Stimulated activated naive CD4-positive, alpha-beta T cell treated with Interleukin-2 at 50 U/mL for 16 hours (primary cell): ENCODE data around the gene SIRPD.
"Not testable (repeated sequence)": the region's sequence is repeated elsewhere in the genome, so short reads cannot be mapped to it uniquely, and the experiment has no call there.

ENCODE experiments used
- DNase-seq: peaks from one replicate; lab custom pipeline; 2025; lab: John Stamatoyannopoulos, UW

SIRPD gene

DNA sequence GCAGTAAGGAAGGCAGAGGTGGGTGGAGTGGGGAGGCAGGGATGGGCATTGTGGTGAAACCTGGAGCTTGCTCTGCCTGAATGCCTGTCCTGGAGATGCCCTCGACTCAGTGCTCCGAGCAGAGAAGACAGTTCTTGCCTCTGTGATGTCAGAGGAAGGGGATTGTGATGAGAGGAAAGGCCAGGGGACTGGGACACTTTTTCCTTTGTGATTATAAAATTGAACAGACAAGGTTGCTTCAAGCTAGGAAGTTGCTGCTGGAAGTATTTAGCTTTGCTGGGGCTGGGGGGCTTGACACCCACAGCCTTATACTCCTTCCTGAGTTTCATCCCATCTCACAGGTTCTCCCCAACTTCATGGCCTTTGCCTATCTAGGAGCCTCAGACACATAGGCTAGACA lies at the start of gene SIRPD:
SIRPD (minus strand) TSS at position 101 of the 400 bp plus-strand sequence; CDS start at position 49, 52 bp downstream.
- DNase-seq: no peak

DNA sequence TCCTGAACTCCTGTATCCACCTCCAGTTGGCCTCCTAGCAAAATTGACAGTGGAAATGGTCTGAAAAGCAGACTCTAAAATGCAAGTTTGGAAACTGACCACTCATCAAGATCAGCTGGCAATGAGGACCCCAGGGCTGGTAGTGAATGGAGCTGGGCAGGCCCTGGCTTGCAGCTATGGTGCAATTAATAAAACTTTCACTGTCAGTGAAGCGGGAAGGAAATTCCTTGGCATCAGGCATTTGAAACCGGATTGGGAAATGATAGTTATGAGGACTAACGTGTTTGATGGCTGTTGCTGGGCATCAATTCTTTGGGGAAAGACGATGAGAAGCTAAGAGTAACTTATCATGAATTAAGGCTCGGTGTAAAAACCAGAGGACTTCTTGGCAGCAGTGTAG lies 43.2 kb upstream of the SIRPD start:
- DNase-seq: no peak

DNA sequence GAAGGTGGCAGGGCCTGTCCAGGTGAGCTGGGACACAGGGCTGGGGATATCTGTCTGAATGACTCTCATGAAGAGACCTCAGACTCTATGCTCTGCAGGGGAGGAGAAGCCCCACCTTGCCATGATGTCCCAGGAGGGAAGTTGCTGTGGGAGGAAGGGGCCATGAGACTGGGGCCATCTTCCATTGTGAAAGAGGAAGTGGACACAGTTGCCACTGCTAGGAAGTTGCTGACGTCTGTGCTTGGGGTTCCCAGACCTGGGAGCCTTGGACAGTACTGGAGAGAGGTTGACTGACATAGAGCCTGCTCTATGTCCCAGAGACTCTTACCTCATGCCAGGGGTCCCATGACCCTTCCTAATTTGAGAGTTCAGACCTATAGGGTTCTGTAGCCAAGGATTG lies 37.8 kb upstream of the SIRPD start:
- no peak for DNase-seq

DNA sequence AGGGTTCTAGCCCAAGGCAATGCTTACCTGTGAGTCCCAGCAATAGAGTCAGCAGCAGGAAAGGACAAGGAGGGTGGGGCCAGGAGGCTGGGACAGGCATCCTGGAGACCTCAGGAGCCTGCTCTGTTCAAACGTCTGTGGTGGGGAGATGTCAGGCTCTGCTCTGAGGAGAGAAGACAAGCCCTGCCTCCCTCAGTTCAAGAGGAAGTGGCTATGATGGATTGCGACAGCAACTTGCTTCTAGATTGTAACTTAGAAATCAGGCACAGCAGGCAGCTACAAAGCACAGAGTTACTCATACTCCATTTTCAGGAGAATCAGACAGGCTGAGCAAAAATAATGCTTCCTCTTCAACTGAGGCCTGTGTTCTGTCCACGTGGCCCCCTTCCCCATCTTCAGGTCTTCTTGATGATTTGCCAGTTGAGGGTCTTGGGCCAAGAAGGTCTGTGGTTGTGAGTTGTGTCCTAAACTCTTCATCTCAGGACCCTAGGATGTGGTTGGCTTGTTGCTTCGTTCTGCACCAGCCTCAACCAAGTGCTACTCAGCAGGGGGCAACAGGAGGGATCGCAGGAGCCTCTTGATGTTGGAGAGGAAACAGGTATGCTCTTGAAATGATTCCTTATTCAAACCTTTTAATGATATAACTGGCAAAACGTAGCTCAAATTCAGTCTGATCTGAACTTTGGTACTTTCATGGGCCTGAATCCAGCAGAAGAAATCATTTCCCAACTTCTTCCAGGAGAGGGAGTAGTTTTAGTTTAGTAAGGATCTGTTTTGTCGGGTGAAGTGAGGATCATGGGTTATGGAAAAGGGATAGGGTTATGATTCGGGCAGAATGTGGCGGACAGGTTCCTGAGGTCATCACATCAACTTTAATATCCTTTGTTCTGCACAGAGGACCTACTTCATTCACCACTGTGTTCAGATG lies 31.3 kb upstream of the SIRPD start:
- DNase-seq: no peak

DNA sequence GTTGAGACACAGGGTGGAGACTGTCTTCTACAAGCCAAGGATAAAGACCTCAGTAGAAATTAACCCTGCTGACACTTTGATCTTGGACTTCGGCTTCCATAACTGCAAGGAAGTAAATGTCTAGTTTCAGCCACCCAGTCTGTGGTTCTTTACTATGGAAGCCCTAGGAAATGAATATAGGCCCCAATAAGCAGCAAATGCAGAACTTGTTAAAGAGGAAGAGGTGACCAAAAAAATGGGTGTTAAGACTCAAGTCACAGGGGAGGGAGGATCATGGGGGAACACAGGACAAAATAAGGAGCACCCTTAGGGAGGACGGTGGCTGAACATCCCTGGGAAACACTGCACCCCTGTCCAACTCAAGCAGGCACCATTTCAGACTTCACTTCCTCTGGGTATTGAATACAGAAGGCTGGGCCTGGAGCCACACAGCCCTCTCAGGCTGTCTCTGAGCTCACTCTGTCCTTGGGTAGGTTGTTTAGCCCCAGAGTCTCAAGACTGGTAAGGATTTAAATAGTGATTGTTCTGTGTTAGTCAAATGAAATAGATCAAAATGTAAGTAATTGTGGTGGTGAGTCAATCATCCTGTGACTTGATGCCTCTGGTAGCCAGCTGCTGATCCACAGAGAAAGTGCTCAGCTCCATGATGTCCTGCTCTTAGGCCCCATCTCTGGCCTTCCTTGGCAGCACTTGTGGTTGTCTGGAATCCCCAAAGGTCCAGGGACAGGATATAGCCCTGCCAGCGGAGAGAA lies 30.5 kb upstream of the SIRPD start:
- no peak for DNase-seq

DNA sequence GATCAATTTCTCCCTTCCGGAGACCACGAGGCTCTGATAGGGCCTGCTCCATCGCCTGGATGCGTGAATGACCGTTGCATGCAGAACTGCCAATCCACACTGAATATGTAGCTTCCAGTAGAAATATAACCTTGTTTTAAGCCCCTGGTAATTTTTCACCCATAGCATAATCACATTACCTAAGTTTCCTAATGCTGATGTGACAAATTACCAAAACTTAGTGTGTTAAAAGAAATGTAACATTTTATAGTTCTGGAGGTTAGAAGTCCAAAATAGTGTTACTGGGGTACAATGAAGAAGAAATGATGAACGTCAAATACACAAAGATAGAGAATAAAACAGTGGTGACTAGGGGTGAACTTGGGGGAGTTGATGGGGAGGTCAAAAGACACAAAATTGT lies 22.0 kb upstream of the SIRPD start:
- no peak for DNase-seq

DNA sequence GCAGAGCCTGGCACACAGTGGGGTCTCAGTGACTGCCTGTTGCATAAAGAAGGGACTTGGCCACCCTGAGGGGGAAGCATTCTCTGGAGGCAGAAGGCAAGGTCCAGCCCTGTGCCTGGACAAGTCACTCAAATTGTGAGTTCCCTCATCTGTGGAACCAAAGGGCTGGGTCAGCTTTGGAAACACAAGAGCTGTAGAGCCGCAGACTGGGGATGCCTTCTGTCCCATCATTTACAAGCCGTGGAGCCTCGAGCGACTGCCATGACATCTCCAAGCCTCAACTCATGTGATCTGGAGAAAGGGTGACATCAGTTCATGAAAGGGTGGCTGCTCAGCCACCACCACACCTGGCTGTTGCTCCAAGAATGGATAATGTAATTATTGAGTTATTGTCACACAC lies 20.4 kb upstream of the SIRPD start:
- no peak for DNase-seq

DNA sequence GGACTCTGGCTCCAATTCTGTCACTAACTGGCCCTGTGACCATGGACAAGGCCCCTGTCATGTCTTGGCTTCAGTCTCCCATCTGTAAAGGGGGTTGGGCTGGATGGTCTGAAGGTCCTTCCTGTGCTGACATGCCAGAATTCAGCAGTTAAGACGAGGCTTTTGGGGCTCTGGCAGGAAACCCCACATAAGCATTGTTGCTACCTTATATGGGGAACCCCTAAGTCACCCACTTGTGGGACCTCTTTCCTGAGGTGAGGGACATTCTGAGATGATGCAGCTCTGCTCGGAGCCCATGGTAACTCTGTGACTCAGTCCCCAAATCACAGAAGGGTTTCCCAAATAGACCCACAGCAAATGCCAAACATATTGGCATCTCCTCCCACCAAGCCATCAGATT lies 19.8 kb upstream of the SIRPD start:
- not testable (repeated sequence) for DNase-seq

DNA sequence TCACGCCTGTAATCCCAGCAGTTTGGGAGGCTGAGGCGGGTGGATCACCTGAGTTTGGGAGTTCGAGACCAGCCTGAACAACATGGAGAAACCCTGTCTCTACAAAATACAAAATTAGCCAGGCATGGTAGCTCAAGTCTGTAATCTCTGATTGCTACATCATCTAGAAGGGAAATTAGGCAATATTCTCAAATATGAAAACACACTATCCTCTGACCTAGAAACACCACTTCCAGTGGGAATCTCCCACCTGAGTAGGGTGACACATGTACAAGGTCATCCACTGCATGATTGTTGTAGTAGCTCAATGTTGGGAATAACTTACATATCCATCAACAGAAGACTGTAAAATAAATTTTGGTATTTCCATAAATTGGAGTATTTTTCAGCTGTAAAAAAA lies 19.1 kb upstream of the SIRPD start:
- DNase-seq: no peak

DNA sequence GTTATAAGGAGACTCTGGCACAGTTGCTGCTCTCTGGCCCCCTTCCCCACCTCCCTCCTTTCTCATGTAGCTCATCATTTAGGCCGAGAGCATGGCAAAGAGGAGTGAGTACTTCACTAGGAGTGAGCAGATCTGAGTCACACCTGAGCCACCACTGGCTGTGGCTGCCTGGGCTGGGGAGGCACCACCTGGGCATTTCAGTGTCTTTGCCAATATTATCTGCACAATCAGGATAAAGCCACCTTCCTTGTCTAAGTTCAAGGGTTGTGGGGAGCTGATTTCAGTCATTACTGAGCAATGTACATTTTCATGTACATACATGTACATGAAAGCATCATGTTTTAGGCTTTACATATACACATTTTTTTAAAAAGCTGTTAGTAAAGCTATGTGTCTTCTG lies 18.5 kb upstream of the SIRPD start:
- DNase-seq: not testable (repeated sequence)

DNA sequence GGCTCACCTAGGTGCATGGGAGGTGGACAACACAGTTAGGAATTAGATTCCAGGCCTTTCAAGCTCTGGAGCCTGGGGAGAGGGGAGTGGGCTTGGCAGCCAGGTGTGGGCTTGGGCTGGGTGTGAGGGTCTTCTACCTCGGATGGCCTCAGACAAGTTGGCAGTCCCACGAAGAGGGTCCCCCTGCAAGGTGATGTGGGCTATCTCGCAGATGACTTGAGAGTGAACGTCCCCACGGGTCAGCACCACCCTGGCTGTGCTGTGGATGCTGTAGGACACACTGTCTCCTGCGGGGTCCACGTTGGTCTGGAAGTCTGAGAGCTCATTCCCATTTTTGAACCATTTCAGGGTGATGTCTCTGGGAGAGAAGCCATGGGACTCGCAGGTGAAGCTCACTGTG lies 14.1 kb upstream of the SIRPD start:
- not testable (repeated sequence) for DNase-seq

DNA sequence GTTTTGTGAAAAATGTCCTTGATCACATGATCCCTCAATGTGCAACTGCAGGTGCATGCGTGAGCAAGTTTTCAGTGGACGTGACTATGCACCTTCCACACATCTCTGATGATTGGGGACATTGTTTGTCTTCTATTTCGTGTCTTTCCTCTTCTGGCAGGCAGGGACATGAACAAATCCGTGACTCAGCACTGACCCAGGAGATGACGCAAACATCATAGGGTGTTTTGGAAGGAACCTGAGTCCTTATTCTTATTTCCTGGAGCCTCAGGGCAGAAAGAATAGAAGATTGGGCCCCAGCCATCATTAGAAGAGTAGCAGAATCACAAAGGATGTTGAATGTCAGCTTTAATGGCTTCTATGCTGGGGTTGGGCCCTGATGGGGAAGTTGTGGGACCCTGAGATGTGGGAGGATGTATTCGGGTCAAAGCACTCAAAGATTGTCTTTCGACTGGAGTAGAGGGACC lies 11.9 kb upstream of the SIRPD start:
- no peak for DNase-seq

DNA sequence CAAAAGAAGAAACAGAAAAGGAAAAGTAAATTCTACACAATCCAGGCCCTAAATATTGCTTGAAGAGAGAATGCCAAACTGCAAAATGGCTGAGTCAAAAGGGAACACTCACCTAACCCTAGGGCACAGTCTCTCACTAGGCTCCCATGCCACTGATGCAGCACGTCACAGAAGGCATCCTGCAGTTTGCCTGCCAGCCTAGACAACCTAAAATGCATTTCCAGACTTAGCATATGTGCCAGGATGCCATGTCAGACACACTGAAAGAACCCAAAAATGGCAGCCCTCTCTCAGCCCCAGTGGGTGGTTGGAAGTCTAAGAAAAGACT lies 10.6 kb upstream of the SIRPD start:
- DNase-seq: no peak

DNA sequence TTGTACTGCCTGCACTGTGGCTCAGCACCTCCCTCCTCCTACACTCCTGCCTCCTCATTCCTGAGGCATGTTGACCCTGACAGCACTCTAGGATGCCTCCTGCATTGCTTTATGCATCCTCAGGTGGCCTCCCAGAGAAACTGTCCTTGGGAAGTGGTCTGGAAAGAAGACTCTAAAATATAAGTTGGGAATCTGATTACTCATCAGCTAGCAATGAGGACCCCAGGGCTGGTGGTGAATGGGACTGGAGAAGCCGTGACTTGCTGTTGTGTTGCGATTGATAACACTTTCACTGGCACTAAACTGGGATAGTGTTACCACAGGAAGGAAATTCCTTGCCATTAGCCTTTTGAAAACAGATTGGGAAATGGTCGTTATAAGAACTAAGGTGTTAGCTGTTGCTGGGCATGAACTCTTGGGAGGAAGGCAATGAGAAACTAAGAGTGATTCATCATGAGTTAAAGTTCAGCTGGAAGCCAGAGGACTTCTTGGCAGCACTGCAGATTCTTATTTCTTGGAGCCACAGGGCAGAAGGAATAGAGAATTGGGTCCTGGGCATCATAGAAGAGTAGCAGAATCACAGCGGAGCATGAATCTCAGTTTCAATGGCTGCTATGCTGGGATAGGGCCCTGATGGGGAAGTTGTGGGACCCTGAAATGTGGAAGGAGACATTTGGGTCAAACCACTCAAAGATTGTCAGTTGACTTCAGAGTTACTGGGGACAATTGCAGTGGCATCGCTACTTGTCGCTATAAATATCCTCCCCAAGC lies 10.1 kb upstream of the SIRPD start:
- no peak for DNase-seq

DNA sequence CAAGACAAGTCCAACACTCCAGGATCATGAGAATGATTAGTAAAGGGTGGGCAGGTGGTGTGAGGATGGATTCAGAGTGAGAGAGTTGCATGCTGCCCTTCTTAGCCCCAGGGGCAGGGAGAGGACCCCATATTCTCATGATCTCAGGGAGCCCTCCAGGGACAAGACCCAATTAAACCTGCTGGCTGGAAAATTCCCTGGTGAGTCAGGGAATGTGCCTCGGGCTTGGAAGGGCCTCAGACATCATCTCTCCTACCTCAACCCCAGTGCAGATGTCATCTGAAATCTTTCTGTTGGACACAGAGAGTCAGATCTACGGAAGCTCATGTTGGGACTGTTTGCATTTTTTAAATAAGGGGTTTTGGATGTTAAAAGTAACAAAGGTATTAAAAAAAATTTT lies 9.2 kb upstream of the SIRPD start:
- DNase-seq: no peak

DNA sequence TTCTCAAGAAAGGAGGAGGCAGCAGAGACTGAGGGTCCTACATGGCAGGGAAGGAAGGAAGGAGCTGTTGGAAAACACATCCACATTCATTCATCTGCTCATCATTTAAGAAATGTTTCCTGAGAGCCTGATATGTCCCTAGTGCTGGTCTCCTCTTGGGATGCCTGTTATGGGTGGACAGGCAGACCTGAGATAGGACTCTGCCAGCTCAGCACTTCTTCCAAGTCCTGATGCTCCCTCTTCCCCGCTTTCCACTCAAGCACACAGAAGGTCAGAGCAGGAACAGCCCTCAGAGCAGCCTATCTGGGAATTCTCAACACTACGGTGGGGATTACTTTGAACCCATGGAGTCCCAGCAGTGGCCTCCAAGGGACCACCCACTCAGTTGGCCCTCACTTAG lies 8.0 kb upstream of the SIRPD start:
- no peak for DNase-seq

DNA sequence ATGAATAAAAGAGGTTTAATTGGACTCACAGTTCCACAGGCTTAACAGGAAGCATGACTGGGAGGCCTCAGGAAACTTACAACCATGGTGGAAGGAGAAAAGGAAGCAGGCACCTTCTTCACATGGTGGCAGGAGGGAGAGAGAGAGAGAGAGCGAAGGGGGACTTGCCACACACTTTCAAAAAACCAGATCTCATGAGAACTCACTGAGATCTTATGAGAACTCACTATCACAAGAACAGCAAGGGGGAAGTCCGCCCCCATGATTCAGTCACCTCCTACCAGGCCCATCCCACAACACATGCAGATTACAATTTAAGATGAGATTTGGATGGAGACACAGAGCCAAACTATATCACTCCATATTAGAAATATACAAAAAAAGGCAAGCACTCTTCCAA lies 6.1 kb upstream of the SIRPD start:
- no peak for DNase-seq

DNA sequence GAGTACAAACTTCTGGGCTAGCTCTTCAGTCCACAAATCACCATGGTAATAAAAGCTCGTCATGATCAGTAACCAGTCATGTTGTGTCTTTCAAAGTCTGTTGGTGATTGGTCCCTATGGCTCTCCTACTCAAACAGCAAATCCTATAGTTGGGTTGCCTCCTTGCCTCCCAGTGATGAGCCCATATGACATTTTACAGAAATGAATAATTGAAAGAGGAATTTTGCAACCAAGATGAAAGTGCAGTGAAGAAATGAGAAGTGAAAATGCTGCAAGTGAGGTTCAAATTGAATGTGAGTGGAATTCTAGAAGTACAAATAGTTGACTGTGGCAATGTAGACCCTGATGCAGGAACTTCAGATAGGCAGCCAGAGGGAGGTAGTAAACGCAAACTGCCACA lies 5.1 kb upstream of the SIRPD start:
- no peak for DNase-seq

DNA sequence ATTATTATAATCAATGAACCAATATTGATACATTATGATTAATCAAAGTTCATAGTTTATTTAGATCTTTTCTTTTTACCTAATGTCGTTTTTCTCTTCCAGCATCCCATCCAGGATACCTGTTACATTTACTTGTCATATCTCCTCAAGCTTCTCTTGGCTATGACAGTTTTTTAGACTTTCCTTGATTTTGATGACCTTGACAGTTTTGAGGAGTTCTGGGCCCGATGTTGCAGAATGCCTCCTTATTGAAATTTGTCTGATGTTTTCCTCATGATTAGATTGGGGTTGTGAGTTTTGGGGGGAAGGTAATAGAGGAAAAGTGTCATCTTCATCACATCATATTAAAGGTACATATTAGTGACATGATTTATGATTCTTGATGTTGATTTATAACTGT lies 3.8 kb upstream of the SIRPD start:
- no peak for DNase-seq

DNA sequence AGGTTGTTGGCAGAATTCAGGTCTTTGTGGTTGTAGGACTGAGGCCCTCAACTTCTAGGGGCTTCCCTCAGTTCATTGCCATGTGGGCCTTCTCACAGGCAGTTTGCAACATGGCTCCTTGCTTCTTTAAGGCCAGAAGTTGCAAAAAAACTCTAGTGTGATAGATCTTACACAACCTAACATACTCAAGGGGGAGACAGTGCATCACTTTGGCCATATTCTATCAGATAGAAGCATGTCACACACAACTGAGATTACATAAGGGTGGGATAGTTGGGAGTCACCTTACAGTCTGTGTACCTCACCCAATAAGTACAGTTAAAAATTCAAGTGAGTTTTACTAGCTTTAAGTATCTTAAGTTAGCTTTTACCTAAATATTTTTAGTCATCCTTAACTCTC lies 1.6 kb downstream of the SIRPD start:
- DNase-seq: no peak

DNA sequence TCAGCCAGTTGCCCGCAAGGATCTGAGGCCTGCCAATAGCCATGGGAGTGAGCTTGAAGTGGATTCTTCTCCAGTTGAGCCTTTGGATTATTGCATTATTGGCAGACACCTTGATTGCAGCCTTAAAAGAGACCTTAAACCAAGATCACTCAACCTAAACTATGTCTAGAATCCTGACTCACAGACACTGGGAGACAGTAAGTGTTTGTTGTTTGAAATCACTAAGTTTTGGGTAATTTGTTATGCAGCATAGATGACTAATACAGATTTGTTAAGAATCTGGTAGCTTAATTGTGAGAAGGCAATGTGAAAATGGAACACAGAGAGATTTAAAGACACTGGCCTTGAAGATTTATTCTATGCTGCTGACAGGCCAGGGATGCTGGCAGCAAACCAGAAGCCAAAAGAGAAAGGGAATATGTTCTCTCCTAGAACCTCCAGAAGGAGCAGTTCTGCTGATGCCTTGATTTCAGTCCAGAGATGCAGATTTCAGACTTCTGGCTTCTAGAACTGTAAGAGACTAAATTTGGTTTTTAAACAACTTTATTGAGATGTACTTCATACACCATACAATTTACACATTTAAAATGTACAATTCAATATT lies 17.6 kb downstream of the SIRPD start:
- no peak for DNase-seq

DNA sequence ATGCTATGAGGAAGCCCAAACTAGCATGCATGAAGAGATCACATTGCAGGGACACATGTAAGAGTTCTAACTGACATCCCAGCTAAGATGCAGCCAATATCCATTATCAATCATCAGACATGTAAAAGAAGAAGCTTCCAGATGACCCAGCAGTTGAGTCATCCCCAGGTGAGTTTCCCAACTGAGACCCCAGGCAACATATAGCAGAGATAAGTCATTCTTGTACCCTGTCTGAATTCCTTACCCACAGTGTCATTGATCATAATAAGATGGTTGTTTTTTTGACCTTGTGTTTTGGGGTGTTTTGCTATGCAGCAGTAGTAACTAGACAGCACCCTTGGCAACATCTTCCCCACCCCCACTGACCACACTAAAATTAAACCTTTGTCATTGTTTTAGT lies 18.9 kb downstream of the SIRPD start:
- no peak for DNase-seq
